Chondrocyte (in vitro differentiated cells): ENCODE data around the gene MORN1. TPM values are rescaled to one million over a fixed set of nuclear protein-coding genes. Genes with fewer than 3 reads are reported as not detected.

Source experiments
- DNase-seq: peaks from one replicate; pipeline ENCODE4 v3.0.0; 2021; ENCODE audit warnings: mixed read lengths, low spot score
- H3K27ac Mint-ChIP-seq: one replicate; pipeline ENCODE4 v1.8.0; 2021; ENCODE audit warnings: mild to moderate bottlenecking, moderate library complexity, mixed read lengths; ENCODE audit not compliant: unreplicated experiment
- H3K27me3 Mint-ChIP-seq: 2 replicates; pipeline ENCODE4 v1.8.0; 2021; ENCODE audit warnings: low read depth, mixed read lengths
- H3K36me3 Mint-ChIP-seq: 2 replicates; pipeline ENCODE4 v1.8.0; 2021; ENCODE audit warnings: low read depth, mixed read lengths
- H3K4me1 Mint-ChIP-seq: 2 replicates; pipeline ENCODE4 v1.8.0; 2021; ENCODE audit warnings: low read depth, mild to moderate bottlenecking, mixed read lengths
- H3K4me3 Mint-ChIP-seq: one replicate; pipeline ENCODE4 v1.8.0; 2021; ENCODE audit warnings: mild to moderate bottlenecking, moderate library complexity, mixed read lengths; ENCODE audit not compliant: unreplicated experiment
- H3K9me3 Mint-ChIP-seq: 2 replicates; pipeline ENCODE4 v1.8.0; 2021; ENCODE audit warnings: low read depth, mixed read lengths
- CTCF ChIP-seq: fragments of 200-600 bp; sonication (generic); IDR thresholded peaks from 2 replicates; pipeline ENCODE4 v1.5.0; 2021; ENCODE audit warnings: antibody characterized with exemption, mild to moderate bottlenecking, moderate library complexity
- total RNA-seq: library from RNA; stranded (reverse); gene quantifications from 3 replicates; pipeline ENCODE4 v1.2.1, GENCODE V29; 2021

Gene MORN1
- total RNA-seq, 1 donor from 2014 or later: 6.7 TPM

- no peak for DNase-seq
- Mint-ChIP-seq H3K36me3 (no peaks in the 10 kb centered on the region), H3K27me3 (peaks cover 10% of the 10 kb centered on the region), H3K27ac (peak overlapping the region; percentile 55), H3K4me3 (peak overlapping the region; percentile 69), H3K9me3 (no peaks in the 10 kb centered on the region), H3K4me1 (peaks cover 18% of the 10 kb centered on the region)
- peak; percentile 98 for TF ChIP-seq CTCF
These were observed 23.1 kb upstream of the MORN1 start for GRCh38 chr1:2414297-2414958.

- no peak for DNase-seq
- Mint-ChIP-seq H3K9me3 (no peaks in the 10 kb centered on the region), H3K4me1 (peaks cover 18% of the 10 kb centered on the region), H3K27me3 (peaks cover 5% of the 10 kb centered on the region), H3K36me3 (no peaks in the 10 kb centered on the region), H3K27ac (peak overlapping the region; percentile 55), H3K4me3 (peak overlapping the region; percentile 69)
- no peak for TF ChIP-seq CTCF
These were observed 22.3 kb upstream of the MORN1 start for GRCh38 chr1:2413495-2414296.

GRCh38 chr1:2412773-2413494 is 21.6 kb upstream of the MORN1 start:
- DNase-seq: no peak
- peaks cover 18% of the 10 kb centered on the region for H3K4me1 Mint-ChIP-seq
- peak overlapping the region; percentile 72 for H3K4me3 Mint-ChIP-seq
- no peaks in the 10 kb centered on the region for H3K9me3 Mint-ChIP-seq
- peak; percentile 19 for TF ChIP-seq CTCF
- H3K36me3 Mint-ChIP-seq: no peaks in the 10 kb centered on the region
- peaks cover under 1% of the 10 kb centered on the region for H3K27me3 Mint-ChIP-seq
- no peak overlapping the region for H3K27ac Mint-ChIP-seq

GRCh38 chr1:2412395-2412772 is 21.0 kb upstream of the MORN1 start, which contains the start of gene PEX10:
TSS of gene PEX10 (minus strand) at chr1:2412564. CDS start at chr1:2412502, 62 bp downstream.
- Mint-ChIP-seq H3K27ac (peak within 1 kb of the TSS; percentile 74), H3K36me3 (peaks cover 4% of the 10 kb centered on the region), H3K27me3 (no peaks in the 10 kb centered on the region), H3K4me1 (peaks cover 18% of the 10 kb centered on the region), H3K4me3 (peak within 1 kb of the TSS; percentile 82), H3K9me3 (no peaks in the 10 kb centered on the region)
- peak; percentile 99 for DNase-seq
- TF ChIP-seq CTCF: no peak

GRCh38 chr1:2411801-2412394 is 20.5 kb upstream of the MORN1 start:
- H3K9me3 Mint-ChIP-seq: no peaks in the 10 kb centered on the region
- peaks cover 4% of the 10 kb centered on the region for H3K36me3 Mint-ChIP-seq
- no peaks in the 10 kb centered on the region for H3K27me3 Mint-ChIP-seq
- DNase-seq: no peak
- TF ChIP-seq CTCF: no peak
- peaks cover 19% of the 10 kb centered on the region for H3K4me1 Mint-ChIP-seq
- H3K27ac Mint-ChIP-seq: peak overlapping the region; percentile 74
- H3K4me3 Mint-ChIP-seq: peak overlapping the region; percentile 82
